H9 (cell line): ENCODE data around the gene TRAPPC14. TPM values are rescaled to one million over a fixed set of nuclear protein-coding genes. Genes with fewer than 3 reads are reported as not detected.

Experiments used
- DNase-seq: peaks from one replicate; pipeline ENCODE4 v3.0.0-alpha.2; 2017
- H2AFZ ChIP-seq: one replicate; pipeline ENCODE4 v1.6.1; 2013; ENCODE audit warnings: mild to moderate bottlenecking, low read length, control low read depth, moderate library complexity
- H2AK5ac ChIP-seq: 2 replicates; pipeline ENCODE4 v1.6.1; 2013; ENCODE audit warnings: low read length, control low read depth, mixed read lengths; ENCODE audit not compliant: insufficient read length
- H2BK120ac ChIP-seq: one replicate; pipeline ENCODE4 v1.6.1; 2013; ENCODE audit warnings: low read depth, mild to moderate bottlenecking, low read length, control low read depth, inconsistent platforms; ENCODE audit not compliant: poor library complexity, severe bottlenecking
- H2BK12ac ChIP-seq: 2 replicates; pipeline ENCODE4 v1.6.1; 2013; ENCODE audit warnings: low read length, control low read depth, mixed read lengths, low read depth; ENCODE audit not compliant: insufficient read length
- H2BK15ac ChIP-seq: 2 replicates; pipeline ENCODE4 v1.6.1; 2013; ENCODE audit warnings: low read depth, low read length, control low read depth
- H2BK20ac ChIP-seq: one replicate; pipeline ENCODE4 v1.6.1; 2013; ENCODE audit warnings: low read depth, mild to moderate bottlenecking, low read length, control low read depth, inconsistent platforms; ENCODE audit not compliant: poor library complexity, severe bottlenecking
- H2BK5ac ChIP-seq: 2 replicates; pipeline ENCODE4 v1.6.1; 2013; ENCODE audit warnings: low read length, control low read depth, mixed read lengths; ENCODE audit not compliant: insufficient read length
- H3K14ac ChIP-seq: 2 replicates; pipeline ENCODE4 v1.6.1; 2013; ENCODE audit warnings: low read length, control low read depth; ENCODE audit not compliant: insufficient read depth
- H3K18ac ChIP-seq: 2 replicates; pipeline ENCODE4 v1.6.1; 2013; ENCODE audit warnings: low read depth, mild to moderate bottlenecking, mixed read lengths, low read length, control low read depth; ENCODE audit not compliant: insufficient read length
- H3K23ac ChIP-seq: 2 replicates; pipeline ENCODE4 v1.6.1; 2013; ENCODE audit warnings: low read length, control low read depth, mixed read lengths, low read depth; ENCODE audit not compliant: insufficient read length
- H3K23me2 ChIP-seq: 2 replicates; pipeline ENCODE4 v1.6.1; 2013; ENCODE audit warnings: low read depth, mild to moderate bottlenecking, mixed read lengths, low read length, control low read depth; ENCODE audit not compliant: insufficient read length, poor library complexity, severe bottlenecking
- H3K27ac ChIP-seq: 2 replicates; pipeline ENCODE4 v1.5.1; 2013; ENCODE audit warnings: low read length, control low read depth, mixed read lengths, low read depth; ENCODE audit not compliant: insufficient read length
- H3K27me3 ChIP-seq: 2 replicates; pipeline ENCODE4 v1.6.1; 2013; ENCODE audit warnings: low read length, control low read depth, inconsistent platforms; ENCODE audit not compliant: insufficient read depth
- H3K4ac ChIP-seq: 2 replicates; pipeline ENCODE4 v1.6.1; 2013; ENCODE audit warnings: low read depth, mild to moderate bottlenecking, control low read depth, inconsistent platforms, low read length, moderate library complexity
- H3K4me1 ChIP-seq: 2 replicates; pipeline ENCODE4 v1.6.1; 2013; ENCODE audit warnings: low read length, control low read depth, inconsistent platforms; ENCODE audit not compliant: insufficient read depth
- H3K4me2 ChIP-seq: 2 replicates; pipeline ENCODE4 v1.6.1; 2013; ENCODE audit warnings: low read length, control low read depth, mixed read lengths; ENCODE audit not compliant: insufficient read length, insufficient read depth
- H3K56ac ChIP-seq: 2 replicates; pipeline ENCODE4 v1.6.1; 2013; ENCODE audit warnings: low read depth, mild to moderate bottlenecking, mixed read lengths, low read length, control low read depth; ENCODE audit not compliant: insufficient read length
- H3K79me1 ChIP-seq: 2 replicates; pipeline ENCODE4 v1.6.1; 2013; ENCODE audit warnings: low read depth, mild to moderate bottlenecking, moderate library complexity, low read length, control low read depth, inconsistent platforms; ENCODE audit not compliant: insufficient read depth, poor library complexity, severe bottlenecking
- H3K79me2 ChIP-seq: 2 replicates; pipeline ENCODE4 v1.6.1; 2013; ENCODE audit warnings: low read length, control low read depth, inconsistent platforms; ENCODE audit not compliant: insufficient read depth
- H3K9ac ChIP-seq: 2 replicates; pipeline ENCODE4 v1.6.1; 2013; ENCODE audit warnings: low read length, control low read depth, mixed read lengths; ENCODE audit not compliant: insufficient read length; ENCODE audit errors: extremely low read depth
- H3K9me3 ChIP-seq: one replicate; pipeline ENCODE4 v1.6.1; 2013; ENCODE audit warnings: low read depth, low read length, inconsistent platforms; ENCODE audit not compliant: control insufficient read depth
- H3T11ph ChIP-seq: one replicate; pipeline ENCODE4 v1.6.1; 2013; ENCODE audit warnings: mild to moderate bottlenecking, low read length, control low read depth, inconsistent platforms
- H4K20me1 ChIP-seq: one replicate; pipeline ENCODE4 v1.6.1; 2013; ENCODE audit not compliant: control insufficient read depth, insufficient read length, insufficient read depth
- H4K5ac ChIP-seq: 2 replicates; pipeline ENCODE4 v1.6.1; 2013; ENCODE audit warnings: low read depth, mild to moderate bottlenecking, mixed read lengths, low read length, control low read depth; ENCODE audit not compliant: insufficient read length
- H4K8ac ChIP-seq: replicated peaks from 2 replicates; pipeline ENCODE4 v1.6.1; 2013; ENCODE audit warnings: low read length, control low read depth, mixed read lengths, low read depth; ENCODE audit not compliant: insufficient read length
- H4K91ac ChIP-seq: 2 replicates; pipeline ENCODE4 v1.6.1; 2013; ENCODE audit warnings: low read depth, mild to moderate bottlenecking, moderate library complexity, mixed read lengths, low read length, control low read depth; ENCODE audit not compliant: insufficient read length
- H3K27ac Mint-ChIP-seq, 3 experiments: 2 replicates in 2 of 3; 3 replicates in 1 of 3; pipeline ENCODE4 v1.8.0; 2020 to 2021; ENCODE audit warnings: mixed read lengths in 3 of 3, mild to moderate bottlenecking in 1 of 3, moderate library complexity in 1 of 3
- H3K27me3 Mint-ChIP-seq: 2 replicates; pipeline ENCODE4 v1.8.0; 2021; ENCODE audit warnings: low read depth, mild to moderate bottlenecking, moderate library complexity, mixed read lengths
- H3K36me3 Mint-ChIP-seq, 3 experiments: 2 replicates in 2 of 3; 3 replicates in 1 of 3; pipeline ENCODE4 v1.8.0; 2020 to 2021; ENCODE audit warnings: low read depth in 3 of 3, mixed read lengths in 3 of 3; ENCODE audit not compliant: insufficient read depth in 1 of 3
- H3K4me1 Mint-ChIP-seq, 2 experiments: 2 replicates each; pipeline ENCODE4 v1.8.0; 2020; ENCODE audit warnings: mixed read lengths in 2 of 2
- H3K4me3 Mint-ChIP-seq, 2 experiments: 2 replicates in 1 of 2; 3 replicates in 1 of 2; pipeline ENCODE4 v1.8.0; 2020 to 2021; ENCODE audit warnings: mild to moderate bottlenecking in 2 of 2, mixed read lengths in 2 of 2, moderate library complexity in 1 of 2
- H3K9me3 Mint-ChIP-seq, 2 experiments: 2 replicates in 1 of 2; 3 replicates in 1 of 2; pipeline ENCODE4 v1.8.0; 2020; ENCODE audit warnings: mild to moderate bottlenecking in 2 of 2, mixed read lengths in 2 of 2, moderate library complexity in 1 of 2
- WGBS: extraction: QIAGEN DNeasy Blood & Tissue Kit; methylation state at CpG from one replicate; pipeline ENCODE4 v1.1.7; 2013; ENCODE audit warnings: missing lambda C conversion rate, low lambda C conversion rate, mixed read lengths; ENCODE audit not compliant: insufficient read length; ENCODE audit errors: extremely low coverage; 5-methylcytosine and 5-hydroxymethylcytosine counted together
- total RNA-seq: library from RNA; stranded (reverse); gene quantifications from 2 replicates; pipeline ENCODE4 v1.2.1, GENCODE V29; 2021
- TF ChIP-seq, protein P1 (sequence below): fragments of 200-600 bp; sonication (generic); conservative IDR thresholded peaks from 3 replicates; pipeline ENCODE4 v1.8.0; 2021; ENCODE audit warnings: antibody characterized with exemption, mild to moderate bottlenecking

Gene TRAPPC14
- total RNA-seq, 1 experiment from 2014 or later = 32.8 TPM

DNA sequence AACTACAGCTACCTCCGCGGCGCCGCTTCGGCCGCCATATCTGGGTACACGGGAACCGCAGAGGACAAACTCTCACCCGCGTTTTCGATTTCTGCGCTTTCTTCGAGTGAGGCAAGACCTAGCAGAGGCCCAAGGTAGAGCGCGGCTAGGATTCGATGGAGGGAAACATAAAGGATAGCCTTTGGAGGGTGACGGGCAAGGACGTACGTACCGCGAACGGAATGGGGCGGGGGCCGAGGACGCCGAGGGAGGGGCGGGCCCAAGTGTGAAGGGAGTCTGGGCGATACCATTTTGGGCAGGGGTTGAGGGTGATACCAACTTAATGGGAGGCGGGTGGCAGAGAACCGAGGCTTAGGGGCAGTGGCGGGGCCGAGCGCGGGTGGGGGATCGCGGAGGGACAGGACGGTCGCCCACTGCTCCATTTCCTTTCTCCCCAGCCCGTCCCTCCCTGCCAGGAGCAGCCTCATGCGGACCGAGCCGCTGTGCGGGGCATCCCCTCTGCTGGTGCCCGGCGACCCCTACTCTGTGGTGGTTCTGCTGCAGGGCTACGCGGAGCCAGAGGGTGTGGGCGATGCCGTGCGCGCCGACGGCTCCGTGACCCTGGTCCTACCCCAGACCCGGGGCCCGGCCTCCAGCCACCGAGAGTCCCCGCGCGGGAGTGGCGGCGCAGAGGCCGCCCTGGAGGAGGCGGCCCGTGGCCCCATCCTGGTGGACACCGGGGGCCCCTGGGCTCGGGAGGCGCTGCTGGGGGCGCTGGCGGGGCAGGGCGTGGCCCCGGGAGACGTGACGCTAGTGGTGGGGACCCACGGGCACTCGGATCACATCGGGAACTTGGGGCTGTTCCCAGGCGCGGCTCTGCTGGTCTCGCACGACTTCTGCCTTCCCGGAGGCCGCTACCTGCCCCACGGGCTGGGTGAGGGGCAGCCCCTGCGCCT lies 31.3 kb downstream of the TRAPPC14 start, which contains the start of gene MBLAC1:
Gene MBLAC1 (plus strand): TSS at position 37 of the 935 bp plus-strand sequence. CDS start 429 bp downstream, at position 466.
- peaks cover 24% of the 10 kb centered on the region for H3K27me3 Mint-ChIP-seq
- WGBS = no CpG with 5 or more reads among the region's 85 CpGs
- Histone ChIP-seq H3K4ac (no peak within 1 kb of the TSS), H3K9me3 (no peaks in the 10 kb centered on the region), H3K79me1 (no peaks in the 10 kb centered on the region), H4K20me1 (no peaks in the 10 kb centered on the region), H2AFZ (no peak within 1 kb of the TSS), H4K91ac (no peak within 1 kb of the TSS), H2BK20ac (no peak within 1 kb of the TSS), H2AK5ac (no peak within 1 kb of the TSS), H3K4me1 (no peaks in the 10 kb centered on the region; the same call in 1 of the 2 replicates), H3K14ac (peak within 1 kb of the TSS; percentile 92; the same call in 1 of the 2 replicates), H3K56ac (peak within 1 kb of the TSS; percentile 55), H2BK12ac (no peak within 1 kb of the TSS), H3K23me2 (peaks cover 15% of the 10 kb centered on the region), H3K23ac (no peak within 1 kb of the TSS), H3K18ac (peak within 1 kb of the TSS; percentile 96), H3K4me2 (peak within 1 kb of the TSS; percentile 92), H3K27ac (peak within 1 kb of the TSS; percentile 86), H3K27me3 (no peaks in the 10 kb centered on the region; the same call in 1 of the 2 replicates), H3T11ph (no peak within 1 kb of the TSS), H2BK5ac (peak within 1 kb of the TSS; percentile 77), H3K9ac (peak within 1 kb of the TSS; percentile 95), H2BK15ac (no peak within 1 kb of the TSS), H2BK120ac (no peak within 1 kb of the TSS), H4K5ac (no peak within 1 kb of the TSS), H4K8ac (peak within 1 kb of the TSS; percentile 19), H3K79me2 (no peaks in the 10 kb centered on the region)
- H3K27ac Mint-ChIP-seq = peak within 1 kb of the TSS; percentile 99 to 100 (median 99)
- H3K36me3 Mint-ChIP-seq = peaks cover 2 to 14% (median 7%) of the 10 kb centered on the region in 3 experiments; a peak in 4 of 7 replicates
- H3K4me3 Mint-ChIP-seq = peak within 1 kb of the TSS; percentile 98 to 99
- peak; percentile 86 for DNase-seq
- TF ChIP-seq, protein P1, sequence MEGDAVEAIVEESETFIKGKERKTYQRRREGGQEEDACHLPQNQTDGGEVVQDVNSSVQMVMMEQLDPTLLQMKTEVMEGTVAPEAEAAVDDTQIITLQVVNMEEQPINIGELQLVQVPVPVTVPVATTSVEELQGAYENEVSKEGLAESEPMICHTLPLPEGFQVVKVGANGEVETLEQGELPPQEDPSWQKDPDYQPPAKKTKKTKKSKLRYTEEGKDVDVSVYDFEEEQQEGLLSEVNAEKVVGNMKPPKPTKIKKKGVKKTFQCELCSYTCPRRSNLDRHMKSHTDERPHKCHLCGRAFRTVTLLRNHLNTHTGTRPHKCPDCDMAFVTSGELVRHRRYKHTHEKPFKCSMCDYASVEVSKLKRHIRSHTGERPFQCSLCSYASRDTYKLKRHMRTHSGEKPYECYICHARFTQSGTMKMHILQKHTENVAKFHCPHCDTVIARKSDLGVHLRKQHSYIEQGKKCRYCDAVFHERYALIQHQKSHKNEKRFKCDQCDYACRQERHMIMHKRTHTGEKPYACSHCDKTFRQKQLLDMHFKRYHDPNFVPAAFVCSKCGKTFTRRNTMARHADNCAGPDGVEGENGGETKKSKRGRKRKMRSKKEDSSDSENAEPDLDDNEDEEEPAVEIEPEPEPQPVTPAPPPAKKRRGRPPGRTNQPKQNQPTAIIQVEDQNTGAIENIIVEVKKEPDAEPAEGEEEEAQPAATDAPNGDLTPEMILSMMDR = no peak
- no peaks in the 10 kb centered on the region for H3K9me3 Mint-ChIP-seq
- H3K4me1 Mint-ChIP-seq = peaks cover 6 to 15% of the 10 kb centered on the region in 2 experiments
